Prostate gland (tissue), 2 donors: ENCODE data around the gene AOPEP. TPM values are rescaled to one million over a fixed set of nuclear protein-coding genes. Genes with fewer than 3 reads are reported as not detected.

Experiments used
- DNase-seq: peaks from one replicate; pipeline ENCODE4 v3.0.0-alpha.2; 2019; ENCODE audit warnings: low spot score
- H3K27ac ChIP-seq, 2 donors: fragments of 200-600 bp; sonication (generic); 2 replicates each; pipeline ENCODE4 v1.5.1; 2017 to 2019
- H3K27me3 ChIP-seq: fragments of 200-600 bp; sonication (generic); replicated peaks from 2 replicates; pipeline ENCODE4 v1.5.1; 2019; ENCODE audit not compliant: insufficient read depth
- H3K36me3 ChIP-seq, 2 donors: fragments of 200-600 bp; sonication (generic); 1 replicate in 1 of 2; 2 replicates in 1 of 2; pipeline versions ENCODE4 v1.5.1 to v1.8.1; 2017 to 2019
- H3K4me1 ChIP-seq: fragments of 200-600 bp; sonication (generic); replicated peaks from 2 replicates; pipeline ENCODE4 v1.5.1; 2019
- H3K4me3 ChIP-seq, 2 donors: fragments of 200-600 bp; sonication (generic); 2 replicates each; pipeline ENCODE4 v1.5.1; 2017 to 2019
- H3K9me3 ChIP-seq: fragments of 200-600 bp; sonication (generic); 2 replicates; pipeline ENCODE4 v1.5.1; 2017
- CTCF ChIP-seq, 4 experiments: fragments of 200-600 bp in 2 of 4; fragments of 450-650 bp in 2 of 4; sonication (generic) in 2 of 4; IDR thresholded peaks; 1 replicate in 3 of 4; 2 replicates in 1 of 4; pipeline ENCODE4 v1.5.1; 2016 to 2019; ENCODE audit warnings: antibody characterized with exemption in 4 of 4, mild to moderate bottlenecking in 2 of 4, moderate library complexity in 2 of 4
- POLR2A ChIP-seq: fragments of 450-650 bp; IDR thresholded peaks from one replicate; pipeline ENCODE4 v1.6.1; 2016; ENCODE audit warnings: antibody characterized with exemption, mild to moderate bottlenecking
- POLR2AphosphoS5 ChIP-seq: sonication (generic); formaldehyde crosslinking; IDR thresholded peaks from one replicate; pipeline ENCODE4 v1.6.1; 2017; ENCODE audit warnings: antibody characterized with exemption
- WGBS: methylation state at CpG from one replicate; pipeline ENCODE4 v1.1.5; 2018; 5-methylcytosine and 5-hydroxymethylcytosine counted together
- intact Hi-C: fragments of 100-400 bp; cut with DNase I; formaldehyde crosslinking; loops from one replicate; pipeline ENCODE4 v1.14.2; 2022
- total RNA-seq, 2 donors: library from RNA; depleted of rRNA; stranded (reverse); fragments of >200 nt; gene quantifications; one replicate each; pipeline ENCODE4 v1.1.0, GENCODE V29; 2016

The AOPEP gene
- total RNA-seq, 2 donors from 2014 or later = 107 to 188 TPM

GRCh38 chr9:95115104-95115503, 388.6 kb downstream of the AOPEP start:
- WGBS = 87% methylated on average over 6 of the region's 6 CpGs
- no peak for TF ChIP-seq CTCF (IDR thresholded peaks at IDR 0.05)
- TF ChIP-seq POLR2AphosphoS5 = no peak
- no peak for TF ChIP-seq POLR2A
- intact Hi-C loops = no loop called here
- Histone ChIP-seq H3K4me1 (peaks cover 20% of the 10 kb centered on the region), H3K4me3 (no peak overlapping the region), H3K9me3 (no peaks in the 10 kb centered on the region), H3K36me3 (no peaks in the 10 kb centered on the region), H3K27me3 (no peaks in the 10 kb centered on the region), H3K27ac (peak overlapping the region in 1 of 2 donors; percentile 63)
- DNase-seq = no peak

DNA sequence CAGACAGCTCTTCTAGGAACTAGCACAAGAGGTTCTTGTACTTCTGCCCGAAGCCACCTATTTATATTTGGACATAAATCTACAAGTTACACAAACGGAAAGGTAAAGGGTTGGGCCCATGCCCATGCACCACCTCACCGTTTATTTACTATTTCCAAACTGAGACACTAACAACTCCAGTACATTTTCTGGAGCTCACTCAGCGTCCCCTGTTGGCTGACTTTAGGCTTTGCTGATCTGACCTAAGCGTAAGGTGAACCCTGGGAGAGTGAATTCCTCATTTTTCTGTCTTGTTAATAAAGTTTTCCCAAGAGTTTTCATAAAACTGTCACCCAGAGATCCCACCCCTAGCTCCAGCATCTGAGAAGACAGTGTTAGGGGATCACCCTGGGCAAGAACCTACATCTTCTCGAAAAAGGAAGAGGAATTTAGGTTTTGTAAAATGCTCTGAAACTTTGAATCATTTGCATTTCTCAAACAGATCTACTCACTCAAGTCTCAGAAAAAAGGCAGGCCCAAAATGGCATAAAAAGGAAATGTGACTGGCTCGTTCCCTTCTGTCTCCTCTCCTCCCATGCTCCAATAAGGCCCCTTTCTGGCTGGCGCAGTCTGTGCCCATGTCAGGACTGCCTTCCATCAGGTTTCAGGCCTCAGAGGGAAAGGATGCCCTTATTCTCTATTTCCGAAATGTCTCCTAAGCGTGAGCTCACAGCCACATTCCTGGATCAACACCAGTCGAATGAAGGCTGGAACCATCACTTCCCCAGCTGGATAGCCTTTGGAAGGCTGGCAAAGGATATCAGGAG, 389.7 kb downstream of the AOPEP start:
- peak; percentile 17 to 82 (median 78) for TF ChIP-seq CTCF (IDR thresholded peaks at IDR 0.05)
- peak; percentile 88 for TF ChIP-seq POLR2AphosphoS5
- no peak for TF ChIP-seq POLR2A
- intact Hi-C loops = no loop called here

DNA sequence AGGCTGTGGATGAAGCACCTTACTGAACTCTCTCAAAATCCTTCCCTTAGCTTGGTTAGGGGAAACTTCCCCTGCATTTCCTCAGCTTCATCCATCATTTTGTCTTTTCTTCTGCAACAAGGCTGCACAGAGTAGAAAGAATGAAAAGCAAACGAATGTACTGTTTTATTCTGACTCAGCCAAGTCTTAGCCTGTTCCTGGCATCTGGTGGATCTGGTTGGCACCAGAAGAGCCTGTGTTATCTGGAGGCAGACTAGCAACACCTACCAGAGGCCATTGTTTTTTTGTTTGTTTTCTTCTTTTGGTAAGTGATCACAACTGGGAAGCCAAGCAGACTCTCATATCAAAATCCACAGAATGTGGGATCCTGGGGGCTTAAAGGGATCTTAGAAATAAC, 390.3 kb downstream of the AOPEP start:
- H3K4me1 ChIP-seq = peaks cover 16% of the 10 kb centered on the region
- H3K27me3 ChIP-seq = no peaks in the 10 kb centered on the region
- H3K9me3 ChIP-seq = no peaks in the 10 kb centered on the region
- H3K27ac ChIP-seq = peak overlapping the region; percentile 45 to 63
- no peaks in the 10 kb centered on the region for H3K36me3 ChIP-seq
- no peak for DNase-seq
- intact Hi-C loops = no loop called here
- 12% methylated on average over 1 of the region's 1 CpG for WGBS
- no peak overlapping the region for H3K4me3 ChIP-seq
- TF ChIP-seq POLR2AphosphoS5 = no peak
- no peak for TF ChIP-seq CTCF (IDR thresholded peaks at IDR 0.05)
- no peak for TF ChIP-seq POLR2A

More for the DNA sequence above, 389.7 kb downstream of the AOPEP start:
- Histone ChIP-seq H3K4me3 (no peak overlapping the region), H3K4me1 (peaks cover 16% of the 10 kb centered on the region), H3K9me3 (no peaks in the 10 kb centered on the region), H3K36me3 (no peaks in the 10 kb centered on the region), H3K27ac (peak overlapping the region; percentile 45 to 63), H3K27me3 (no peaks in the 10 kb centered on the region)
- WGBS = 44% methylated on average over 11 of the region's 11 CpGs
- DNase-seq = peak; percentile 90

- no peak overlapping the region for H3K27ac ChIP-seq
- TF ChIP-seq POLR2A (no peak), CTCF (IDR thresholded peaks at IDR 0.05) (no peak), POLR2AphosphoS5 (no peak)
- 69% methylated on average over 4 of the region's 4 CpGs for WGBS
- no peaks in the 10 kb centered on the region for H3K27me3 ChIP-seq
- H3K4me3 ChIP-seq = no peak overlapping the region
- intact Hi-C loops = no loop called here
- H3K9me3 ChIP-seq = no peaks in the 10 kb centered on the region
- no peak for DNase-seq
- peaks cover 16% of the 10 kb centered on the region for H3K4me1 ChIP-seq
- H3K36me3 ChIP-seq = no peaks in the 10 kb centered on the region
Measured at GRCh38 chr9:95118596-95118995, 392.1 kb downstream of the AOPEP start.
